ENCODE data around the gene SCYGR1.

SCYGR1 gene

GRCh38 chr2:227341553-227341952 is 46.2 kb downstream of the SCYGR1 start:
- no peak overlapping the region for H3K4me3 ChIP-seq (ENCODE audit: low read depth, low read length)
- no peaks in the 10 kb centered on the region for H3K27me3 ChIP-seq (ENCODE audit: control insufficient read depth, insufficient read depth, low read length)
- no peak overlapping the region for H3K27ac ChIP-seq (ENCODE audit: low read depth, low read length)
- no peaks in the 10 kb centered on the region for H3K4me1 ChIP-seq (ENCODE audit: control insufficient read depth, insufficient read depth, low read length)
- no peak overlapping the region for H3K9ac ChIP-seq (ENCODE audit: low read depth, low read length)
- H3K9me3 ChIP-seq (ENCODE audit: control insufficient read depth, insufficient read depth, low read length), result no peaks in the 10 kb centered on the region
- peaks cover 64% of the 10 kb centered on the region for H3K36me3 ChIP-seq (ENCODE audit: control insufficient read depth, insufficient read depth, low read length)

- Histone ChIP-seq H3K27me3 (ENCODE audit: control insufficient read depth, insufficient read depth, low read length) (no peaks in the 10 kb centered on the region), H3K27ac (ENCODE audit: low read depth, low read length) (no peak overlapping the region)
These were observed 47.6 kb downstream of the SCYGR1 start for GRCh38 chr2:227340106-227340505.

GRCh38 chr2:227339098-227339599 is 48.6 kb downstream of the SCYGR1 start:
- Histone ChIP-seq H3K27ac (ENCODE audit: low read depth, low read length) (no peak overlapping the region), H3K36me3 (ENCODE audit: control insufficient read depth, insufficient read depth, low read length) (peaks cover 68% of the 10 kb centered on the region), H3K9ac (ENCODE audit: low read depth, low read length) (no peak overlapping the region)

More at GRCh38 chr2:227340106-227340505, 47.6 kb downstream of the SCYGR1 start:
- Histone ChIP-seq H3K4me1 (ENCODE audit: control insufficient read depth, insufficient read depth, low read length) (no peaks in the 10 kb centered on the region), H3K9ac (ENCODE audit: low read depth, low read length) (no peak overlapping the region), H3K9me3 (ENCODE audit: control insufficient read depth, insufficient read depth, low read length) (no peaks in the 10 kb centered on the region), H3K4me3 (ENCODE audit: low read depth, low read length) (no peak overlapping the region), H3K36me3 (ENCODE audit: control insufficient read depth, insufficient read depth, low read length) (peaks cover 67% of the 10 kb centered on the region)

More at GRCh38 chr2:227339098-227339599, 48.6 kb downstream of the SCYGR1 start:
- Histone ChIP-seq H3K4me3 (ENCODE audit: low read depth, low read length) (no peak overlapping the region), H3K4me1 (ENCODE audit: control insufficient read depth, insufficient read depth, low read length) (no peaks in the 10 kb centered on the region), H3K9me3 (ENCODE audit: control insufficient read depth, insufficient read depth, low read length) (no peaks in the 10 kb centered on the region), H3K27me3 (ENCODE audit: control insufficient read depth, insufficient read depth, low read length) (no peaks in the 10 kb centered on the region)
